Measurements from ENCODE around the gene GDF11. TPM values are rescaled to one million over a fixed set of nuclear protein-coding genes. Genes with fewer than 3 reads are reported as not detected.
A peak's percentile ranks its signal among the peaks of the same experiment; 100 is the strongest.

Gene GDF11
- polyA plus RNA-seq, 1 of the 3 experiments (the other 2 are of a cell fraction) = 9.4 TPM

GRCh38 chr12:55741931-55742680 lies 816 bp upstream of the GDF11 start:
- peaks cover 14 to 42% of the 10 kb centered on the region in 2 experiments for H3K4me1 ChIP-seq (ENCODE audit: control insufficient read depth in 1 of 2, insufficient read depth in 2 of 2, low read depth in 1 of 2, low read length in 1 of 2)
- no peaks in the 10 kb centered on the region for H3K9me2 ChIP-seq
- DNase-seq = no peak
- POLR2A ChIA-PET = interaction anchor here (0.9 kb wide), 1 partner anchor 13 kb away, joined by 3 read pairs; the partner anchor contains the start of gene CD63
- H3F3A ChIP-seq (replicated peaks; ENCODE audit: insufficient read depth) = peaks cover 23% of the 10 kb centered on the region
- no peaks in the 10 kb centered on the region for H3K27me3 ChIP-seq (ENCODE audit: insufficient read depth)
- H4K20me1 ChIP-seq (ENCODE audit: insufficient read depth) = no peaks in the 10 kb centered on the region
- WGBS (ENCODE audit: low lambda C conversion rate) = 47% methylated on average over 3 of the region's 3 CpGs
- H3K79me2 ChIP-seq (ENCODE audit: insufficient read depth) = no peaks in the 10 kb centered on the region
- peak overlapping the region; percentile 90 for H3K4me2 ChIP-seq
- TF ChIP-seq REST (IDR thresholded peaks at IDR 0.05; ENCODE audit: low read depth, low read length) (no peak), NFIC (IDR thresholded peaks at IDR 0.05; ENCODE audit: borderline replicate concordance) (no peak), YY1 (IDR thresholded peaks at IDR 0.05; ENCODE audit: low read depth) (no peak), PBX3 (IDR thresholded peaks at IDR 0.05) (no peak), FOXM1 (IDR thresholded peaks at IDR 0.05; ENCODE audit: low read depth) (no peak), FOXJ3 (CRISPR knock-in tag; IDR thresholded peaks at IDR 0.05) (no peak), SMC3 (IDR thresholded peaks at IDR 0.05; ENCODE audit: low read depth, low read length) (no peak), CTCF (IDR thresholded peaks at IDR 0.05) (no peak), USF2 (IDR thresholded peaks at IDR 0.05; ENCODE audit: borderline replicate concordance, low read depth, low read length) (no peak), FOSL2 (IDR thresholded peaks at IDR 0.05; ENCODE audit: borderline replicate concordance, low read depth) (no peak), RXRA (IDR thresholded peaks at IDR 0.05; ENCODE audit: borderline replicate concordance, low read depth) (no peak), EP300 (IDR thresholded peaks at IDR 0.05; ENCODE audit: borderline replicate concordance in 1 of 2, low read depth in 1 of 2, low read length in 1 of 2) (no peak), GATA2 (CRISPR knock-in tag; IDR thresholded peaks at IDR 0.05) (no peak), USF1 (IDR thresholded peaks at IDR 0.05; ENCODE audit: borderline replicate concordance, low read depth) (no peak), CHD2 (IDR thresholded peaks at IDR 0.05; ENCODE audit: low read length, partially characterized antibody) (no peak), RCOR1 (IDR thresholded peaks at IDR 0.05; ENCODE audit: low read length) (no peak), TEAD4 (IDR thresholded peaks at IDR 0.05; ENCODE audit: borderline replicate concordance, insufficient read depth) (no peak), IRF3 (IDR thresholded peaks at IDR 0.05; ENCODE audit: low read depth, low read length) (no peak), NRF1 (IDR thresholded peaks at IDR 0.05; ENCODE audit: low read depth, low read length) (no peak)
- peak overlapping the region; percentile 50 to 70; a peak in 2 of 4 replicates for H3K27ac ChIP-seq (ENCODE audit: low read depth in 2 of 2, low read length in 1 of 2)
- H2AFZ ChIP-seq (ENCODE audit: low read depth) = peak overlapping the region; percentile 95
- H3K4me3 ChIP-seq (ENCODE audit: low read depth in 2 of 2, low read length in 1 of 2) = peak overlapping the region; percentile 43 to 60
- no peaks in the 10 kb centered on the region for H3K9me3 ChIP-seq
- peak overlapping the region; percentile 60; the same call in 1 of the 2 replicates for H3K9ac ChIP-seq
- CTCF ChIA-PET = interaction anchor here (1.2 to 14.4 kb wide), 6 partner anchors 13 to 254 kb away, joined by 3 to 358 read pairs (median 6); partner anchors contain the start of genes BLOC1S1, CD63 and RDH5
- H3K36me3 ChIP-seq (replicated peaks in 1 of 2; ENCODE audit: control insufficient read depth in 1 of 2, insufficient read depth in 2 of 2, low read length in 1 of 2) = peaks cover 3% of the 10 kb centered on the region in 2 experiments

Measured in SK-N-SH (cell line).